Epidermal melanocyte (primary cell): Measurements from ENCODE around the gene TRPC4.

Source experiments
- DNase-seq: peaks from one replicate; pipeline ENCODE4 v3.0.0; 2011; ENCODE audit warnings: low spot score; ENCODE audit not compliant: insufficient read length

TRPC4 gene

DNA sequence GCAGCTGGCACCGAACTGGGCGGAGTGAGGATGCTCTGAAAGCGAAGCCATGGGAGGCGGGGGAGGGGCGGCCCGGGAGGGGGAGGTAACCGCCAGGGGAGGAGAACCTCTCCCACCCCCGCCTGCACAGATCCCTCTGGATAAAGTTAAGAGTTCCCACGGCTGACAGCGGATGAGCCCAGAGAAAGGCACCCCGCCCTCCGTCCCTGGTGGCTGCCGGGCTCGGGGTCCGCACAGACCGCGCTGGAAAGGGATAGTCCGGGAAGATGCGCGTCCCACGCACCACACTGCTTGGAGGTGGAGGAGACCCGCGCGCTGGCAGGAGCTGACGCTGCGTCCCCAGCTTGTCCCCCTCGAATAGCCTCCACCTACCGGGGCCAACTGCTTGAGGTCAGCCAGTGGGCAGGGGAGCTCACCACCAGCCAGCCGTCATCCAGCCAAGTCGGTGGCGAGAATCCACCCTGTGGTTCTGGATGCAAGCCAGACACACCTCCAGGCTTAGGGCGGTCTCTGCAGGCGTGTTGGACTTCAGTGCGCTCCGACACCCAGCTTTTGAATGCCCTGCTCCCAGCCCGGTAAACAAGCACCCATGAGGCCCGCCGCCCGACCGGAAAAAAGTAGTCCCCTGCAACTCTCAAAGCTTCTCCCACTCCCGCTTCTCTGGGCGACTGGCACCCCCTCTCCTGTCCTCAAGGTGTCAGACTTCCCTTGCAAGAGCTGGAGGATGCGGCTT, at the start of gene TRPC4:
TSS of gene TRPC4 (minus strand) at position 17 of the 733 bp plus-strand sequence. CDS start 86,439 bp downstream, outside the sequence.
- DNase-seq, result no peak

DNA sequence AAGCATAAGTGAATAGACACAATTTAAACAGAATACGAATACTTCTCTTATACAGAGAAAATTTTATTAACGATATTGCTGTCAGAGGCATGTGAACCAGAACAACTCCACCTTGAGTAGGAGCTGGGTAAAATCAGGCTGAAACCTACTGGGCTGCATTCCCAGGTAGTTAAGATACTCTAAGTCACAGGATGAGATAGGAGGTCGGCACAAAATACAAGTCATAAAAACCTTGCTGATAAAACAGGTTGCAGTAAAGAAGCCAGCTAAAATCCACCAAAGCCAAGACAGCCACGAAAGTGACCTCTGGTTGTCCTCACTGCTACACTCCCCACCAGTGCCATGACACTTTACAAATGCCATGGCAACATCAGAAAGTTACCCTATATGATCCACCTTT, 49.2 kb upstream of the TRPC4 start:
- DNase-seq, result no peak

DNA sequence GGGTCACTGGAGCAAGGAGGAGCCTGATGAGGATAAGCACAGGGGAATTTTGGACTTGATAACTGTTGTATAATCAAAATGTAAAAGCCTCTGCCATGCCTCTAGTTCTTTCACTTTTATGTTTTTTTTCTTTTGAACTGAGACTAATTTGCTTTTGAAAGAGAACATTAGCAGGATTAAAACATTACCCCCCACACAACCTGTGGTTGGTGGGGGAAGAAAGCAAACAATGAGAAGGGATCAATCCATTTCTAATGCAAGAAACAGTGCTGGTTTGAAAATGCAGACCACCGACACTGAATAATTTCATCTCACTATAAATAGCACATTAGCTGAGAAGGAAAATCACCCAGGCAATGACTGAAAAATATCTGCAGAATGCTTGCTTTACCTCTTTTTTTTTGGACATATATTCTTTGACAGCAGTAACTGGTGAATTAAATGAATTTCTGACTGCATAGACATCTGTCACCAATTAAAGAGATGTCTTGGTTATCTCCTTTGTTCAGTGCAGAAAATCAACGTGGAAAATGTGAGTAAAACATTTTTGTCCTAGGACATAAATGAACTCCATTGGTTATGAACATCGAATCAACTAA, 48.6 kb upstream of the TRPC4 start:
- no peak for DNase-seq

DNA sequence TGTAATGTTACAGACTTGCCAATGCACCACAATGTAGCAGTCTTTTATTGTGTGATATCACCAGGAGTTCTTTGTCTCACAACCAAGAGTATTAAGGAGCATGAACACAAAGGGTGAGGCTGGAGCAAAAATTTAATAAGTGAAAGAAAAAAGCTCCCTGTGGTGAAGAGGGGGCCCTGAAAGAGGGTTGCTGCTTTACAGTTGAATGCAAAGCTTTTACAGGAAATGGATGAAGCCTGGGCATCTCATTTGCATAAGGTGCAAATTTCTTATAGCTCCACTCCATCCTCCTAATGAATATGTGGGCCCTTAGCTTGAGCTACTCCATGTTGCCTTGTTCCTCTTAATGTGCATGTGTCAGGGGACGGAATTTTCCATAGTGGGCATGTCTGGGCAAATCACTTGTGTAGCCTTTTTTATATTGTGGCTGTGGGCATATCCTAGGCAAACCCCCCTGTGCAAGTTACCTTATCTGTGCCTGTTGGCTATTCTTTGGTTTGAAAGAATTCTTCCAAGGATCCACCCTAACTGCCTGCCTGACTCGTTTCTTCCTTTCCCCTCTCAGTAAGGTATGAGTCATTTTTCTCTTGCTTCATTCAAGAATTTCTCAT, 45.3 kb upstream of the TRPC4 start:
- DNase-seq, result no peak

DNA sequence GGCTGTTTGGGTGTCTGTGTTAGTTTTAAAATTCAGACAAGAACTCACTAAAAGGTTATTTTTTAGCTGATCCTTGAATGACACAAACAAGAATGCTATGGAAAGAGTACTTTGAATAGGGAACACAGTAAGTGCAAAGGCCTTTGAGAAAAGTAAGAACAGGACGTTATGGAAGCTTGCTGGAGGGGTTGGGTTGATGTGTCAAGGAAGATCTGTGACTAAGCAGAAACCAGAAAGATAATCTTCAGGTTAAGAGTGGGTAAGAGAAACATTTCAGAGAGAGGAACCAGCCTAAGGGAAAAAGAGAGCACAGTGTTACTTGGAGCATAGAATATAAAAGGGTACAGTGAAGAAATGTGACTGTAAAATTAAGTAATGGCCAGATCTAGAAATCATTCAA, 41.2 kb upstream of the TRPC4 start:
- DNase-seq, result no peak

DNA sequence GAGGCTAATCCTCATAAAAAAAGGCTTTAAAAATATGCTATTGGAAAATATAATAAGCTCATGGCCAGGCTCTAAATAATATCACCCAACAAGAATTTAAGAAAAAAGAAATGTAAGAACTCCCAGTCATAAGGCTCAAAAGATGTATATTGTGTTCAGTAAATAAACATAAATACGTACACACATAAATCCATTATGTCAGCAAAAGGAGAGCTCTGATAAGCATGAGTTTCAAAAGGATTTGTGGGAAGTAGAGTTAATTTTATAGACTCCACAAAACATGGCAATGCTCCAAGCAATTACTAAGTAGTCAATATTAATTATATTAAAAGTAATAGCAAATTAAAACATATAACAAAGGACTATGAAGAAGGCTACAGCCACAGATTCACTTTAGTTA, 37.3 kb upstream of the TRPC4 start:
- no peak for DNase-seq

DNA sequence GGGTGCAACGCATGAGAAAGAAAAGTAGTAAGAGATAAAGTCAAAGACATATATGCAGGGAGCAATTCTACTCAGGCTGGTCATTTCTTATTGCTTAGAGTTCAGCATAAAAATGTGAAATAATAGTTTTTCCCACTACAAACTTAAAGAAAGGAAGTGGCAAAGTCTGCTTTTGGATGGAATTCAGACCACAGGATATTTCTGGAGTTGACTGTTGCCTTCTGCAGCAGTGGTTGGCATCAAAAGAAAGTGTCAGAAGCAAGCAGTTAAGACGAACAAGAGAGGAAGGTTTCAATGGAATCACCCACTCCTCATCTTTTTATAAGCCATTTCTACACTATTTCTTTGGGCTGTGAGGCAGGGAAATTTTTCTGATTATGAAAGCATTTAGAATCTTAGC, 36.2 kb upstream of the TRPC4 start:
- no peak for DNase-seq

DNA sequence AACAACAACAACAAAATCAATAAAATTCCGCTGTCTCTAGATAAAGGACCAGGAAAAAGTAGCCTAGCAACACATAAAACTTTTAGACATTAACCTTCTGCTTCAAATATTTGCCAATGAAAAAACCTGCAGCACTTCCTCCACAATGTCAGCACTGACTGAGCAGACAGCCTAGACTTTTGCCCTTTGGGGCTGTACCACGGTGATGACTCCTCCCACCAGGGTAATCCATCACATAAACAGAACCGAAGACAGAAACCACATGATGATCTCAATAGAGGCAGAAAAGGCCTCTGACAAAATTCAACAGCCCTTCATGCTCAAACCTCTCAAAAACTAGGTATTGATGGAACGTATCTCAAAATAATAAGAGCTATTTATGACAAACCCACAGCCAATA, 30.2 kb upstream of the TRPC4 start:
- no peak for DNase-seq

DNA sequence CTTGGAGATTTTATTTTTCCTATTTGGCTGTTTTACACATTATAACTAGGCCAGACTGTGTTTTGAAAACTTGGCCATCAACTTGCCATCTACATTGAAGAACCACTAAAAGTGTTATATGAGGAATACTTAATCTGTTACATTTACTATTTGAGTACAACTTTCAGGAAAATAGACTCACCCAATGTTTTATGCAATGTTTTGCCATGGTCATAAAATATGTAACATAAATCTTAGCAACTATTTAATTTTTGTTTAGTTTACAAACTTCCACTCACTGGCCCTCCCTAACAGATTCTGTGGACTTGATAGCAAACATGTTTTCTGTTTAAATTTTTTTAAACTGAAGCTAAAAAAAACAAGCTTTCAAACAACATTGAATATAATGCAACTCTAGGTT, 23.7 kb upstream of the TRPC4 start:
- no peak for DNase-seq

DNA sequence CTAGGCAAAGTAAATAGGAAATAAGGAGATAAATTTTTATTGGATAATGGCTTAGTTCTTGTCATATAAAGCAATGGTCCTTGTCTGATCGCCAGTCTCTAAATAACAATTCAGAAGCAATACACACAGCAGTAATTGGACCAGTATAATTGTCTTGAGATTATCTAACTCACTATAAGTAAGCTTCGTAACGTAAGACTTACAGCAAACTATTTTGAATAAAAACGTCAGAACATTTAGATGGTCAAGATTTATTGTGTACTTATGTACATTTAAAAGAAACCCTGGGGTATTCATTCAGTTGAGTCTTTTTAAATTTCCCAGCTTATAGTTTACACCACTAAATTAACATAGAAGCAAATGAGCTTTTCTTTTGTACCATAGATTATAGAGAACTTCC, 20.2 kb upstream of the TRPC4 start:
- DNase-seq, result no peak

DNA sequence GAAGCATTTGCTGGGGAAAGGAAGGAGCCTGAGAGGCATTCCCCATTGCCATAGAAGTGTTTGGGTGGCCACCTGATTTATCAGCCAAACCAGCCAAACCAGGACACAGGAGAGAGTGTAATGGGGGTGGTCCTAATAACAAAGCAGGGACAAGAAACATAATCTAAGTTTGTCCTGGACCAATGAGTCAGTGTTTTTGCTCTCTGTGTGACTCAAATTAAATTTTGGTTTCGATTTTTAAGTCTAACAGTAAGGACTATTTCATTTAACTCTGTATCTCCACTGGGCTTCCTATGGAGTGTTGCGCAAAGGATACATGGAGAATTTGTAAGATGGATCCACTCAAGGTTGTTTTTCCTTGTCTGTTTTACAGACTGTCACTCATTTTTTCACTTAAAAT, 19.5 kb upstream of the TRPC4 start:
- DNase-seq, result no peak

DNA sequence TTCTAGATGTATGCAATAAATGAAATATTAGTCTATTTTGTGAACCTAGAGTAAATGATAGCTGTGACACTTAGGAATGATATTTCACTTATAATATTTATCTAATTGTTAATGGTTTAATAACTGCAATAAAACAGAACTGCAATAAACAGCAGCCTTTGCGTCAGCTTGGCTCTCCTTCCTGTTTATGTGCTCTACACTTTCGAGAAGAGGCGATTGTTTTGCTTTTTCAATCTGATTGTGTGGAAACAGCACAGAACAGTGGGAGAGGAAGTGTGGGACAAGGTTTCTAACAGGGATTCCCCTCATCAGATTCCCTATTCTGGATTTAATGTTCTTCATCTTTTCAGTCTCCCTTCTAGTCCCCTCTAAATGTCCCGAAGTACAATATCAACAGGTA, 17.3 kb upstream of the TRPC4 start:
- DNase-seq, result no peak

DNA sequence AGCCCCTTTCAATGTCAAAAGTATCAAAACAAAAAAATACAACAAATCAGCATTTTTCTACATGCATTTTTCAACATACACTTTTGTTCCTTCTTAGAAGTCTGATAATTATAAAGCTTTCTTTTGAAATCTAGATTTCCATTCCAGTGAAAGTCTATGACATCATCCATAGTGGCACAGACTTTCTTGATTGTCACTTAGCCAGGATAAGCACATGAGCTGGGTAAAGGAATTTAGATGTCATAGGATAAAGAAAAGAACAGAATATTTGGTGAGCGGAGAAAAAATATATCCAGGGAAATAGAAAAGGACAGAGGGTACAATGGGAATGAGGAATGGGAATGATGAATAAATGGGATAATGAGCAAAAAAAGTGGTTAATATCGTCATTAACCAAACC, 15.1 kb upstream of the TRPC4 start:
- DNase-seq, result no peak

DNA sequence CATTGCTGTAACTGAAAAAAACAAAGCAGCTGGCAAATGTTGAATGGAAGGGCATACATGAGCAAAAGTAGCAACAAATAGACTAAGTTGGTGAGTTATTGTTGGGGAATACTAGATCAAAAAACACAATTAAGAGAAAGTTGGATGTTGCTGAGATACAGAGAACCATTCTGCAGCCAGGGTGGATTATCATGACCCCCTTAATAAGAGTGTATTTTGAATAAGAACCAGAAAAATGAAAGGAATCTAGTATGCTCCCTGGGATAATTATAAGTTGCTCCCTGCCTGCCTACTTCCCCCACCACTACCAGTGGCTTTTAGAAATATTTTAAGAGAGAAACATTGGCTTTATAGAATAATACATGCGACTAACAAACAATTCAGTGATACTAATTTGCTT, 14.5 kb upstream of the TRPC4 start:
- no peak for DNase-seq

DNA sequence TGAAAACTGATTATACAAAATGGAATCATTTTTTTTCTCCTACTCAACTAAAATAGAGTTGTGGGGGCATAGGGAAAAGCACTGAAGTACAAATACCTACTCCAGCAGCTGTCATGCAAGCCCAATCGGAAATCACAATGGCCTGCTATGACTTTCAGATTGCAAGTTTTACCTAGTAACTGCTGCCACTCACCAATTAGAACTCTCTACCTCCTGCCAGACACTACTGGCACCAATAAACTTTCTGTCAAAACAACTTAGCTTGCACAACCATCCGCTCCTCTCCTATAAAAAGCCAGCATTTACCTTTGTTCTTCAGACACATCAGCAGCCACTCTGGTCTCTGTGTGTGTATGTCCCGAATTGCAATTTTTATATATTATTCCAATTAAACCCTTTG, 9.3 kb upstream of the TRPC4 start:
- DNase-seq, result no peak

DNA sequence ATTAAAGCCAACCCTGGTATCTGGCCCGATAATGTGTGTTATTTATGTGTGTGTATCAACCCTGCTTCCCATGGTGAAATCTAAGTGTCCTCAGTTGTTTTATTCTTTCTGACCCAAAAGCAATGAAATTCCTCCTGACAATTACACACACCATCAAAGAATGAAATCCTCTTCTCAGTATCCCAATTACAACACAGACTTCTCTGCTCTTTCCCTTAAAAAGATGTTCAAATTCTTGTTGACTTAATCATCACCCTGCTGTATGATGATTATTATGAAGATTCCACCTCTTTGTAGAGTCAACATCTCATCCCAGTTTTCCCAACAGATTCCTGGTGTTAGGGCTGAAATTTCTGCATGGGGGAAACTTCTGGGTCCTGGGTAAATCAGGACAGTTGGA, 8.9 kb upstream of the TRPC4 start:
- no peak for DNase-seq

DNA sequence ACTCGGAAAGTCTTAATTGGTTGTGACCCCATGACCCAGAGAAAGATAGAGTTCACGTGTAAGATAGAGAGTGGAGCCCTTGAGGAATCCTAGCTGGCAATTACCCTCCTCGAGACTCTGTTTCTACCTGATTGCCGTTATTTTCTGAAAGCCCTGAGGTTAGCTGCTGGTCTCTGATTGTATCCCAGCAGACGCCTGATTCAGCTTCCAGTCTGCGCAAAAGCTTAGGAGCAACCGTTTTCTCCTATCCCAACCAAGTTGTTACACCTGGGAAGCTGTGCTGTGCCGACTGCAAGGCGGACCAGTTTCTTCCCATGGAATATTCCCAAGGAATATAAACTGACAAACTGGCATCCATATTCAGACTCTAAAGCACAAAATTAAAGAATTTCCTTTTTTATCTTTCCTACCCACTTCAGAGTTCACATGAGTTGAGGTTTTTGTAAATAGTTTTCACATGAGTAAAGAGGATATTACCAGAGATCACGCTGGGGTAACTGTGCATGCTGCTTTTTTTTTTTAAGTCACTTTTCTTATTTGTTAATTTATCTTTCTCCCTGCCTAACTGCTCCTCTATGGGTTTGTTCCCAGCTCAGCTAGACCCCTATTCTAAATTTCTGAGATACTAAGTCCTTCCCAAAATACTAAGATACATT, 1.5 kb upstream of the TRPC4 start:
- DNase-seq, result no peak

DNA sequence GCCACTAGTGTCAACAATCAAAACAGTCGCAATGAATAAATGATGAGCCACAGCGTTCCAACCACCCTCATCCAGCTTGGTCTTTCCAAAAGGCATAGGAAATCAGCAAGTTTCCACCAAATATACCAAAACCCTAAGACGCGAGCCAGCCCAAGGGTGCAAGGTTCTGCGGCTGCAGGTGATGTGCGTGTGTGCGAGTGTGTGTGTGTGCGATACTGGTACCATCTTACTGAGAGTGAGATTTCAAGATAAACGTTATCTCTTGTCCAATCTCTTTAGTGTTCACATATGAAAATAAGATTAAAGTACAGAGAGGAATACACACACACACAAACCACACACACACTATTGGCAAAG, 895 bp upstream of the TRPC4 start:
- DNase-seq, result no peak

DNA sequence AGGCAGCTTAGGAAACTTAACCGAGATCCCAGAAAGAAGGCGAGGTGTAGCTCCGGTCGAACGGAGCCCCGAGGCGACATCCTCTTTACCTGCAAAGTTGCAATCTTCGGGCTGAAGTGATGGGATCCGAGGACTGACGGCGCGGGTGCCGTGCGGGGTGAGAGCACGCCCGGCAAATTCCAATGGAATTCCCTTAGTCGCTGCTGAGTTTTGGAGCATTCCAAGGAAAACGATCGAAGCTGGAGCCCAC, 141 bp downstream of the TRPC4 start:
- DNase-seq, result no peak

DNA sequence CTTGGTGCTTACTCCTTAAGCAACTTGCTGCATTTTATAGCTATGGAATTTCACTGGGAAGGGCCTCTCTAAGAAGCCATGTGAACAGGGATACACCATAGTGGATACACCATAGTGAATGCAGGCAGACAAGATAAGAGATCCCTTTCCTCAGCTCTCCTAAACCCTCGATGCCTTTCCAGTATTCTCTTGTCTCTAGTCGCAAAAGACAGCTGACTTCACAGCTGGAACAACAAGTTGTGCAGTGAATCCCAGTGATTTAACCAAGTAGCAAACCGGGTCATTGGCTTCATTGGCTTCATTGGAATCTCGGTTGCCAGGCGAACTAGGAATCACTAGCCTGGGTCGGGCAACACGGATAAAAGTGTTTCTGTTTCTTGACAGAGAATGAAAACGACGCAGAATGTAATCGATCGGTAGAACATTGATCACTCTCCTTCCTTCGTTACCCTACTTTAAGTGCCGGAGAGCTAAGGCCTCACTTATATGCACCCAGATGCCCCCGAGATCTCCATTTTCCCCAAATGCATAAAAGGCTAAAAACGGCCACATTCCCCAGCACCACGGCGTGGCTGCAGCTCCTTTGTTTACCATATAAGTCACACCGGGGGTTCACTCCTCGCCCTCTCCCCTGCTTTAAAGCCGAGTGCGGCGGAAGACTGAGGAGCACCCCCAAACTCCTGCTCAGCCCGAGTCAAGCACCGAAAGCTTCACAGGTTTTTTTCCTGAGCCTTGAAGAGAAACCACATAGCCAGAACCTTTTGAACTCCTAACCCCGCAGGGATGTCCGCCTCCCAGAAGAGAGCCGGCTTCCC, 674 bp downstream of the TRPC4 start:
- no peak for DNase-seq

DNA sequence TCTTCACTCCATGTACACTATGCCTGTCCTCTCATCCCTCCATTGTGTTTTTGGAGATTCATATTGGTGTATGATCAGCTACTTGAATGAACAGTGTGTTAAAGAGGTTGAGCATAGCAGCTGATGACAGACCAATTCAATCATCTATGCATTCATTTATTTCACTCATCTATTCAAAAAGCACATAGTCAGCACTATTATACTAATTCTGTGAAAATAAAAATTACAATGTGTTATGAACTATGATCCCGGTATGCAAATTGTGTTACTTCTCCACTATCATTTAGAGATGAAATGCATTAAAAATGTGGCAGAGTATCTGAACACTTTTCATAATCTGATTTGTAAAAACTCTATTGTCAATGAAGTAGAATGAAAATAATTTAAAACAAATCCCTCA, 5.9 kb downstream of the TRPC4 start:
- no peak for DNase-seq

DNA sequence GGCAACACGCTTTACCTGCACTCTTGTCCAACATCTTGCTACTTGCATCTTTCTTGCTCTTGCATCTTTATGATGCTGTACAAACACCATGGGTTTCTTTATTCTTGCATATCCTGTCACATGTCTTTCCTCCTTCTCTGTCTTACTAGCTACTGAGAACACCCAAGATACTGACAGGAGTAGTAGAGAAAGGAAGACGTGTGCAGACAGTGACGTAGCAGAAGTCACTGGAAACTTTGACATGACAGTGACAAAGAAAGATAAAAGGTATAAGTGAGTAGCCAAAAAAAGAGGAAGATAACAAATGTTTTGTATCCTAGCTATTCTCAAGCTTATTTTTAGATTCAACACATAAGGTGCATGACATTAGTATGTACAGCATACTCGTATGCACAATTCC, 34.2 kb downstream of the TRPC4 start:
- DNase-seq, result no peak
